Right lobe of liver (tissue), 4 donors: ENCODE data around the gene PLEKHG4B.
"Not testable (repeated sequence)": the region's sequence is repeated elsewhere in the genome, so short reads cannot be mapped to it uniquely, and the experiment has no call there.

Experiments used
- POLR2A ChIP-seq: fragments of 450-650 bp; IDR thresholded peaks from one replicate; pipeline ENCODE4 v1.6.1; 2017; ENCODE audit warnings: antibody characterized with exemption, mild to moderate bottlenecking
- TF ChIP-seq, protein P1 (sequence below), 4 donors: fragments of 200-600 bp in 3 of 4; fragments of 450-650 bp in 1 of 4; IDR thresholded peaks; one replicate each; pipeline versions ENCODE4 v1.5.1 to v1.8.0; 2016 to 2022; ENCODE audit warnings: antibody characterized with exemption in 4 of 4, mild to moderate bottlenecking in 2 of 4
- donor health status: DM: no; HTN: no; CAD: no.
- donor health status: DM: no; HTN: no; CAD: no.
- donor health status: DM: no; HTN: yes; CAD: no.

DNA sequence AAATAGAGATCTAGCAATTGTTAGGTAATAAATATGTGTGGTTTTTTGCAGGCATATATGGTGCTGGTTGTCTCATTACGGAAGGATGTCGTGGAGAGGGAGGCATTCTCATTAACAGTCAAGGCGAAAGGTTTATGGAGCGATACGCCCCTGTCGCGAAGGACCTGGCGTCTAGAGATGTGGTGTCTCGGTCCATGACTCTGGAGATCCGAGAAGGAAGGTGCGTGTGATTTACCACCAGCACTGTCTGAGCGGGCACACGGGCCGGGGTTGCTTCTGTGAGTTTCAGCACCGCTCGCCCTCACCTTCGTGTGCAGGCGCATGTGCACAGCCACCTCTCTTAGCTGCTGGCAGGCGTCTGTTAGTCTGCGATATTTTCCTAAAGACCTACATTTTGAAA, 141.5 kb downstream of the PLEKHG4B start:
- TF ChIP-seq POLR2A: not testable (repeated sequence)
- TF ChIP-seq, protein P1, sequence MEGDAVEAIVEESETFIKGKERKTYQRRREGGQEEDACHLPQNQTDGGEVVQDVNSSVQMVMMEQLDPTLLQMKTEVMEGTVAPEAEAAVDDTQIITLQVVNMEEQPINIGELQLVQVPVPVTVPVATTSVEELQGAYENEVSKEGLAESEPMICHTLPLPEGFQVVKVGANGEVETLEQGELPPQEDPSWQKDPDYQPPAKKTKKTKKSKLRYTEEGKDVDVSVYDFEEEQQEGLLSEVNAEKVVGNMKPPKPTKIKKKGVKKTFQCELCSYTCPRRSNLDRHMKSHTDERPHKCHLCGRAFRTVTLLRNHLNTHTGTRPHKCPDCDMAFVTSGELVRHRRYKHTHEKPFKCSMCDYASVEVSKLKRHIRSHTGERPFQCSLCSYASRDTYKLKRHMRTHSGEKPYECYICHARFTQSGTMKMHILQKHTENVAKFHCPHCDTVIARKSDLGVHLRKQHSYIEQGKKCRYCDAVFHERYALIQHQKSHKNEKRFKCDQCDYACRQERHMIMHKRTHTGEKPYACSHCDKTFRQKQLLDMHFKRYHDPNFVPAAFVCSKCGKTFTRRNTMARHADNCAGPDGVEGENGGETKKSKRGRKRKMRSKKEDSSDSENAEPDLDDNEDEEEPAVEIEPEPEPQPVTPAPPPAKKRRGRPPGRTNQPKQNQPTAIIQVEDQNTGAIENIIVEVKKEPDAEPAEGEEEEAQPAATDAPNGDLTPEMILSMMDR (IDR thresholded peaks at IDR 0.05): not testable (repeated sequence)
